WTC11 (cell line): ENCODE results near the gene NR3C1.

Experiments
- JUN ChIP-seq: sonication (generic); formaldehyde crosslinking; IDR thresholded peaks from 2 replicates; pipeline ENCODE4 v1.8.0; 2023; ENCODE audit warnings: mild to moderate bottlenecking, missing genetic modification reagents
- TEAD4 ChIP-seq: sonication (generic); formaldehyde crosslinking; IDR thresholded peaks from 2 replicates; pipeline ENCODE4 v1.8.0; 2022; ENCODE audit warnings: mild to moderate bottlenecking, missing genetic modification reagents
- TF ChIP-seq, protein P1 (sequence below): fragments of 200-600 bp; IDR thresholded peaks from 2 replicates; pipeline ENCODE4 v1.8.0; 2022; ENCODE audit warnings: antibody characterized with exemption

DNA sequence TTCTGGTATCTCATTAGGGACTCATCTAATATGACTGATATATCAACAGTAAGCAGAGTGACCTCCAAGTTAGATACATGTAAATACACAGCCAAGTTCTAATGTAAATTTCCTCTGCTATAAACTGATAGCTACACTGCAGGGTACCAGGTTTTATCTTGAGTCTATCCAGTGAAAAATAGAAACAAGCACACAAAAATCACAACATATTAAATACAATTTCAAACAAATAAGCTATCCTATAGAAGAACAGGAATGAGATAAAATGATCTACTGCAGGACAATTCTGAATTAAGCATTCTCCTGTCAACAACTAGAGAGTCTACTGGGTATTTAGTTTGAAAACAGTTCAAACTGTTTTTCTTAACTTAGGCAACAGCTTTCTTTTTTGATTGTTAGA is 42.7 kb downstream of the NR3C1 start:
- TF ChIP-seq JUN (no peak), TEAD4 (CRISPR knock-in tag) (no peak)
- TF ChIP-seq, protein P1, sequence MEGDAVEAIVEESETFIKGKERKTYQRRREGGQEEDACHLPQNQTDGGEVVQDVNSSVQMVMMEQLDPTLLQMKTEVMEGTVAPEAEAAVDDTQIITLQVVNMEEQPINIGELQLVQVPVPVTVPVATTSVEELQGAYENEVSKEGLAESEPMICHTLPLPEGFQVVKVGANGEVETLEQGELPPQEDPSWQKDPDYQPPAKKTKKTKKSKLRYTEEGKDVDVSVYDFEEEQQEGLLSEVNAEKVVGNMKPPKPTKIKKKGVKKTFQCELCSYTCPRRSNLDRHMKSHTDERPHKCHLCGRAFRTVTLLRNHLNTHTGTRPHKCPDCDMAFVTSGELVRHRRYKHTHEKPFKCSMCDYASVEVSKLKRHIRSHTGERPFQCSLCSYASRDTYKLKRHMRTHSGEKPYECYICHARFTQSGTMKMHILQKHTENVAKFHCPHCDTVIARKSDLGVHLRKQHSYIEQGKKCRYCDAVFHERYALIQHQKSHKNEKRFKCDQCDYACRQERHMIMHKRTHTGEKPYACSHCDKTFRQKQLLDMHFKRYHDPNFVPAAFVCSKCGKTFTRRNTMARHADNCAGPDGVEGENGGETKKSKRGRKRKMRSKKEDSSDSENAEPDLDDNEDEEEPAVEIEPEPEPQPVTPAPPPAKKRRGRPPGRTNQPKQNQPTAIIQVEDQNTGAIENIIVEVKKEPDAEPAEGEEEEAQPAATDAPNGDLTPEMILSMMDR, result no peak
